Mononuclear cell (primary cell): ENCODE results near the gene SLC5A10. TPM values are rescaled to one million over a fixed set of nuclear protein-coding genes. Genes with fewer than 3 reads are reported as not detected.
"Not testable (repeated sequence)": the region's sequence is repeated elsewhere in the genome, so short reads cannot be mapped to it uniquely, and the experiment has no call there.

Experiments
- H3K27me3 ChIP-seq: 2 replicates; pipeline ENCODE4 v1.6.0; 2011; ENCODE audit warnings: low read length, control low read depth; ENCODE audit not compliant: insufficient read depth
- H3K4me1 ChIP-seq: 2 replicates; pipeline ENCODE4 v1.5.1; 2011; ENCODE audit warnings: mild to moderate bottlenecking, low read length, control low read depth; ENCODE audit not compliant: insufficient read depth
- H3K4me3 ChIP-seq: 2 replicates; pipeline ENCODE4 v1.5.1; 2011; ENCODE audit warnings: mild to moderate bottlenecking, low read length, moderate library complexity
- H3K9me3 ChIP-seq: 2 replicates; pipeline ENCODE4 v1.5.1; 2011; ENCODE audit warnings: low read depth, mild to moderate bottlenecking, control low read depth, low read length
- total RNA-seq: library from RNA; depleted of rRNA; stranded (reverse); fragments of >200 nt; gene quantifications from one replicate; pipeline ENCODE4 v1.2.3, GENCODE V29; 2012

The SLC5A10 gene
- total RNA-seq, 1 donor, result 0.10 TPM

DNA sequence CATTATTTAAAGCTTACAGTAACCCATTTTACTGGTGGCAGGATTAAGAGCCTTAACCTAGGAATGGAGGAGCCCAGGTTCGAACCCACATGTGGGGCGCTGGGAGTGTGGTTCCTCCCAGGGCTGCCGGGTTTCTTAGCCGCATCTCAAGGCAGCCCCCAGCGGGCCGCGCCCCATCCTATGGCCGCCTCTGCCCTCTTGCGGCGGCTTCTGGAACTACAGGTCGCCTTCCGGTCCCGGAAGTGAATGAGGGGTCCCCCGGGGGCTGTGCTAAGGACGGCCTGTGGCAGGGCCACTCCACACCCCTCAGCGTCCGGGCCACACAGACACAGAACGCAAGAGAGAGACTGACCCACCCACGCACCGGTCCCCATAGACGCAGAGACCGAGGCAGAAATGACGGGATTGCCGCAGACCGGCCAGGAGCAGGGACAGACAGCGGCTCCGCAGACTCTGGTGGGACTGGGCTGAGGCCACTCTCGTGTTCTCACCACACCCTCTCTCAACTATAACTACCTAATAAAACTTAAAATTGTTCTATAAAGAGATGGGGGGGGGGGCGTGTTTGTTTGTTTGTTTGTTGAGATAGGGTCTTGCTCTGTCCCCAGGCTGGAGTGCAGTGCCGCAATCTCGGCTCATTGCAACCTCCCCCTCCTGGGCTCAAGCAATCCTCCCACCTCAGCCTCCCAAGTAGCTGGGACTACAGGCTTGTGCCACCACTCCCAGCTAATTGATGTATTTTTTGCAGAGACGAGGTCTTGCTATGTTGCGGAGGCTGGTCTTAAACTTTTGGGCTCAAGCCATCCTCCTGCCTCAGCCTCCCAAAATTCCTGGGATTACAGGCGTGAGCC, 118.6 kb downstream of the SLC5A10 start:
- not testable (repeated sequence) for H3K9me3 ChIP-seq, H3K4me3 ChIP-seq, H3K27me3 ChIP-seq, H3K4me1 ChIP-seq

Other genes with a start within 250 kb of the SLC5A10 start
- not detected for gene FBXW10, start 208.1 kb upstream of the SLC5A10 start, total RNA-seq
- gene TVP23B, start 171.0 kb upstream of the SLC5A10 start, total RNA-seq, result 51.6 TPM
- 33.4 TPM for gene PRPSAP2, start 94.0 kb upstream of the SLC5A10 start, total RNA-seq
- gene FAM83G, start 52.6 kb downstream of the SLC5A10 start, total RNA-seq, result 3.0 TPM
- gene GRAP, start 94.8 kb downstream of the SLC5A10 start, total RNA-seq, result 13.5 TPM
- 5.1 TPM for gene GRAPL, start 175.4 kb downstream of the SLC5A10 start, total RNA-seq